Neuron (in vitro differentiated cells): Measurements from ENCODE around the gene LGR6.

Experiments
- H2AFZ ChIP-seq: one replicate; pipeline ENCODE4 v1.6.1; 2013; ENCODE audit warnings: low read depth, mild to moderate bottlenecking, inconsistent platforms, low read length, moderate library complexity
- H3K27me3 ChIP-seq: one replicate; pipeline ENCODE4 v1.6.1; 2013; ENCODE audit warnings: low read length; ENCODE audit not compliant: insufficient read depth
- H3K36me3 ChIP-seq: one replicate; pipeline ENCODE4 v1.6.1; 2013; ENCODE audit warnings: low read length; ENCODE audit not compliant: insufficient read depth
- H3K4me1 ChIP-seq: one replicate; pipeline ENCODE4 v1.6.1; 2013; ENCODE audit warnings: low read length; ENCODE audit not compliant: insufficient read depth
- H3K4me3 ChIP-seq: 2 replicates; pipeline ENCODE4 v1.5.1; 2013; ENCODE audit warnings: mild to moderate bottlenecking, low read length, moderate library complexity
- H3K9me3 ChIP-seq: one replicate; pipeline ENCODE4 v1.6.1; 2013; ENCODE audit warnings: low read length

LGR6 gene

GRCh38 chr1:202243006-202243405, 49.4 kb downstream of the LGR6 start:
- Histone ChIP-seq H3K4me1 (no peaks in the 10 kb centered on the region), H3K9me3 (no peaks in the 10 kb centered on the region), H3K27me3 (peaks cover 14% of the 10 kb centered on the region), H3K4me3 (no peak overlapping the region), H3K36me3 (no peaks in the 10 kb centered on the region), H2AFZ (no peak overlapping the region)

DNA sequence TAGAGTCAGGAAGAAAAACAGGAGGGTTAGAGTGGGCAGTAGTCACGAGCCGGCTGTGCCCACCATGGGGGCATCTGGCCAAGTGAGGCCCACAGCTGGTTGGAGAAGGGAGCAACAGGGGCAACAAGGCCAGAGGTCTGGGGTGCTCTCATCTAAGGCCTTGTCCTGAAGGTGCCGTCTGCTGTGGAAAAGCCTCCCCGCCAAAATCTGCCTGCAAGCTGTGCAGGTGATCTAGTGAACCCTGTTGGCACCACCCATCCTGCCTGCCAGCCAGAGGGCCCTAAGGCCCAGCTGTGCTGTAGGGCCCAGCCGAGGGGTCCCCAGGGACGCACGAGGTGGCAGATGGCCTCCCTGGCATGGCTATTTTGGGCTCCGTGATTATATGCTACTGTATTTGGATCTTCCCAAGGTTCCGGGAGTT, 51.3 kb downstream of the LGR6 start:
- no peaks in the 10 kb centered on the region for H3K36me3 ChIP-seq
- no peak overlapping the region for H2AFZ ChIP-seq
- H3K4me1 ChIP-seq = no peaks in the 10 kb centered on the region
- H3K4me3 ChIP-seq = no peak overlapping the region
- H3K9me3 ChIP-seq = no peaks in the 10 kb centered on the region
- peaks cover 23% of the 10 kb centered on the region for H3K27me3 ChIP-seq

GRCh38 chr1:202245391-202245790, 51.8 kb downstream of the LGR6 start:
- Histone ChIP-seq H3K9me3 (no peaks in the 10 kb centered on the region), H2AFZ (no peak overlapping the region), H3K36me3 (no peaks in the 10 kb centered on the region), H3K27me3 (peaks cover 25% of the 10 kb centered on the region), H3K4me3 (no peak overlapping the region), H3K4me1 (no peaks in the 10 kb centered on the region)

DNA sequence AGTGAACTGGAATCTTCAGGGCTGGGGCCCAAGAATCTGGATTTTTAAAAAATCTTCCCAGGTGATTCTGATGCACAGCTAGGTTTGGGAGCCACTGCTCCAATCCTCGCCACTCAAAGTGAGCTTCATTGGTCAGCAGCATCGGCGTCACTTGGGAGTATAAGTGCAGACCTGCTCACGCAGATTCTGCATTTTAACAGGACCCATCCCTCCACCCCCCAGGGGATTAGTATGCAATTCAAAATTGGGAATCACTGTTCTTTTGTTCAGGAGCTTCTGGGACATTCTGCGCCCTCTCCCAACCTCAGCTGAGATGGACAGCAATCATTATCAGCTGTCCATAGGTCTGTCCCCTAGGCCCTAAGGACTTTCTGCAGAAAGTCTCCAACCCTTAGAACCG, 53.5 kb downstream of the LGR6 start:
- Histone ChIP-seq H3K9me3 (no peaks in the 10 kb centered on the region), H3K27me3 (peaks cover 21% of the 10 kb centered on the region), H3K4me3 (no peak overlapping the region), H3K36me3 (no peaks in the 10 kb centered on the region), H3K4me1 (no peaks in the 10 kb centered on the region), H2AFZ (no peak overlapping the region)

DNA sequence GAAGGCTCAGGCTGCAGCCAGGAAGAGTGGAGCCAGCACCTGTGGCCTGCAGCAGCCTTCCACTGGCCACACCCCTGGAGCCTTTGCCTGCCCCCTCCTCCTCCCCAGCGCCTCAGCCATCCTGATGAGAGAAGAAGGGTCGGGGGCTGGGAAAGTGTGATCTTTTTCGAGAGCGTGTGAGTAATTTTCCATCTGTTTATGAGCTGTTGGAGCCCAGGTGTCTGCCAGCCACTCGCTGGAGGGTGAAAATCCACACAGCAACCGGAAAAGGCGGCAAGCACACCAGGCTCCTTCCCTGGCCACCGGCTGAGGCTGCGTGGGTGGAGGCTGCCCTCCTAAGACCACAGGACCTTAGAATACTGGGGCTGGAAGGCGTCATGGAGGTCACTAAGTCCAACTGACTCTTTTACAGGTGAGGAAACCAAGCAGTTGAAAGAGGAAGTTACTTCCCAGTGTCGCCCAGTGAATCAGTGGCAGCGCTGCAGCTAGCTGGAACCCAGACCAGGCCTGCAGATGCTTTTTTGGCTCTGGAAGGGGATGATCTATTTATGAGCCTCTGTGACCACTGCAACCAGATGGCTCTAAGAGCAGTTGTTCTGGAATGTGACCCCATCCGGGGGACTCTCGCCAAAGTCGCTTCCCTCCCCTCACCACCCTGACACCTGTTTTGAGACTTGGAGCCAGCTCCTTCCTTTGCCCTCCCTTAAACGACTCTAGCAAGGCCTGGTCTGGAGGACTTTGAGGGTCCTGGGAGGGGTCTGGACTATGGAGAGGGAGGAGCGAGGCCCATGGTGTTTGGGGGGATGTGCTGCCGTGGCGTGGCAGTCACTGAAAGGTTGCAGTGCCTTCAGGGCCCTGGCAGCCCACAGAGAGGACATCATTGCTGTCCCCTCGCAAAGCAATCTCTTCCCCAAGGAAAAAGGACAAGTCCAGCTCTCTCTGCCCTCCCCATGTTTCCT, 54.5 kb downstream of the LGR6 start:
- H3K27me3 ChIP-seq = peaks cover 24% of the 10 kb centered on the region
- H2AFZ ChIP-seq = no peak overlapping the region
- H3K4me3 ChIP-seq = no peak overlapping the region

DNA sequence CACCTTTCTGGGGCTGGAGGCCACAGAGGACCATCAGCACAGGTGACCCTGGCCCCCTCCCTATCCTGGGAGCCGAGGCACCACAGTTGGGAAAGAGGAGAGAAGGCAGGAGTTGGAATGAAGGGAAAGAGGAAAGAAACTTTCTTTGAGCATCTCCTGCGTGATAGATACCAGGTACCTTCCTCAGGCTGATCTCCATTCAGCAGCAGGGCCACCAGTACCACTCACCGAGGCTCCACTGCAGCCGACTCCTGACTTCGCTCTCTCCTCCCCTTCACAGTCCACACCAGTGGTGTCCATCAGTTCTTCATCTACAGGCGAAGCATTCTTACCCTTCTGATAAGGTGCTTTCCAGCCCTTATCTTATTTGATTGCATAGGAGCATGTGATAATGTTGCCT, 55.3 kb downstream of the LGR6 start:
- no peak overlapping the region for H3K4me3 ChIP-seq

More for the DNA sequence above, 54.5 kb downstream of the LGR6 start:
- Histone ChIP-seq H3K4me1 (no peaks in the 10 kb centered on the region), H3K9me3 (no peaks in the 10 kb centered on the region), H3K36me3 (no peaks in the 10 kb centered on the region)

GRCh38 chr1:202249436-202249835, 55.8 kb downstream of the LGR6 start:
- Histone ChIP-seq H3K27me3 (peaks cover 24% of the 10 kb centered on the region), H2AFZ (no peak overlapping the region), H3K9me3 (no peaks in the 10 kb centered on the region), H3K4me3 (no peak overlapping the region), H3K4me1 (no peaks in the 10 kb centered on the region), H3K36me3 (no peaks in the 10 kb centered on the region)

More for the DNA sequence above, 55.3 kb downstream of the LGR6 start:
- H3K4me1 ChIP-seq = no peaks in the 10 kb centered on the region
- no peaks in the 10 kb centered on the region for H3K9me3 ChIP-seq
- H3K36me3 ChIP-seq = no peaks in the 10 kb centered on the region
- H3K27me3 ChIP-seq = peaks cover 24% of the 10 kb centered on the region
- H2AFZ ChIP-seq = no peak overlapping the region

- Histone ChIP-seq H3K27me3 (peaks cover 24% of the 10 kb centered on the region), H3K4me1 (no peaks in the 10 kb centered on the region), H3K4me3 (no peak overlapping the region), H2AFZ (no peak overlapping the region), H3K9me3 (no peaks in the 10 kb centered on the region), H3K36me3 (no peaks in the 10 kb centered on the region)
Observed at GRCh38 chr1:202249846-202250245, 56.2 kb downstream of the LGR6 start.

- no peaks in the 10 kb centered on the region for H3K9me3 ChIP-seq
- no peak overlapping the region for H2AFZ ChIP-seq
- no peak overlapping the region for H3K4me3 ChIP-seq
- peaks cover 24% of the 10 kb centered on the region for H3K27me3 ChIP-seq
- no peaks in the 10 kb centered on the region for H3K36me3 ChIP-seq
- no peaks in the 10 kb centered on the region for H3K4me1 ChIP-seq
Observed at GRCh38 chr1:202250982-202251381, 57.4 kb downstream of the LGR6 start.

DNA sequence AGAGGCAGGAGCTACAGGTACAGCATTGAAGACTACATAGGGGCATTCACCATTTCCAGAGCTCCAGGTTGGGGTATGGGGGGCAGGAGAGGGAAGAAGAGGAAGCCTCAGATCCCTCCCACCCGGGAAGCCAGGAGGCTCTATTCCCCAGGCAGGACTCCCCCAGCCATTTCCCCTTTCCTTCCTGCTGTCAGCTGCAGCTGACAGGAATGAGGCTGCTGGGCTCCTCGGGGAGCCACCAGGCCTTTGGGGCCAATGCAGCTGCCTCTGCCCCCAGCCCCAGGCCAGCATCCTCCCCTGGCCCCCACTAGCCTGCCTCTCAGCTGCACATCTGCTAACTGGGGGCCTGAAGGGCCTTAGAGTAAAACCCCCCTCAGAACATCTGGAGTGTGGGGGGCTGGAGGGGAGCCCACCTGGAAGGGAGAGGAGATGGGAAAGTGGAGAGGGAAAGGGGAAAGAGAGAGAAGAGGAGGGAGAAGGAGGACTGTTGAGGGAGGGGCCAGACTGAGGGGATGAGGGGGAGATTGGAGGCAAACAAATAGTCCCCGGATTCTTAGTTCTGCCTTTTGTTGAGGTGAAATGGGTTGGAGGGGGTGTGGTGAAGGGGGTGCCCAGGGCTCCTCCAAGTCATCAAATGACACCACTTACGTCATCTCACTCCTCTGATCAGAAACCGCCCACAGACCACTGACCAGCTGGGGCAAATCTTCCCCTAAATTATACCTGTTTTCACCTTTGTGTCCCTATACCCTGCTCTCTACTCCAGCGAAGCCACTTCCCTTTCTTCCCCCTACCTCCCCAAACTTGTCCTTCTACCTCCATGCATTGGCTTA, 58.0 kb downstream of the LGR6 start:
- Histone ChIP-seq H3K4me1 (no peaks in the 10 kb centered on the region), H3K4me3 (no peak overlapping the region), H3K27me3 (peaks cover 24% of the 10 kb centered on the region), H3K9me3 (no peaks in the 10 kb centered on the region), H3K36me3 (no peaks in the 10 kb centered on the region), H2AFZ (no peak overlapping the region)

DNA sequence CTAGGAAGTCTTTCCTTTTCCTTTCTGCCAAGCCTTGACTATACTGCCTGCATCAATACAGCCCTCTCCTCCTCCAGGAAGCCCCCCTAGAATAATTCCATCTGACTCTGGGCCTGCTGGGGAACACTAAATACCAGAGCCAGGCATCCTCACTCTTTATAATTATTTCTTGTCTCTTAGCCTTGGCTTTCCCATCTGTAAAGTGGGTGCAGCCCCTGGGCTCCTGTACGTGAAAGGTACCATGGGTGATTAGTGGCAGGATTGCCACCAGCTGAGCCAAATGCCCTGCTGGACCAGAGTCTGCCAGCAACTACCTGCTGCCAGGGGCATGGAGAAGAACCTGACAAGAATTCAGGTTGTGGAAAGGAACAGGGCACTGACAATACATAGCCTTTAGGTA, 58.7 kb downstream of the LGR6 start:
- Histone ChIP-seq H2AFZ (no peak overlapping the region), H3K27me3 (peaks cover 20% of the 10 kb centered on the region), H3K4me1 (no peaks in the 10 kb centered on the region), H3K4me3 (no peak overlapping the region), H3K36me3 (no peaks in the 10 kb centered on the region), H3K9me3 (no peaks in the 10 kb centered on the region)

GRCh38 chr1:202254454-202255252, 61.1 kb downstream of the LGR6 start:
- Histone ChIP-seq H2AFZ (no peak overlapping the region), H3K27me3 (peaks cover 8% of the 10 kb centered on the region), H3K4me3 (no peak overlapping the region)

More at GRCh38 chr1:202254454-202255252, 61.1 kb downstream of the LGR6 start:
- Histone ChIP-seq H3K9me3 (no peaks in the 10 kb centered on the region), H3K36me3 (no peaks in the 10 kb centered on the region), H3K4me1 (no peaks in the 10 kb centered on the region)
